DND-41 (cell line): Measurements from ENCODE around the gene APELA.

ENCODE experiments used
- CTCF ChIP-seq: IDR thresholded peaks from 2 replicates; pipeline ENCODE4 v1.5.1; 2012; ENCODE audit warnings: borderline replicate concordance, low read length, moderate library complexity, mild to moderate bottlenecking; ENCODE audit not compliant: poor library complexity, severe bottlenecking; ENCODE audit errors: extremely low read depth
- EZH2 ChIP-seq: IDR thresholded peaks from 3 replicates; pipeline ENCODE4 v1.6.1; 2012; ENCODE audit warnings: borderline replicate concordance, low read depth, mild to moderate bottlenecking, moderate library complexity, low read length, inconsistent platforms; ENCODE audit not compliant: severe bottlenecking

- TF ChIP-seq CTCF (no peak), EZH2 (no peak)
These were observed 28.0 kb downstream of the APELA start for GRCh38 chr4:164904941-164905340.
